ENCODE data around the gene CAMTA1.

The CAMTA1 gene

DNA sequence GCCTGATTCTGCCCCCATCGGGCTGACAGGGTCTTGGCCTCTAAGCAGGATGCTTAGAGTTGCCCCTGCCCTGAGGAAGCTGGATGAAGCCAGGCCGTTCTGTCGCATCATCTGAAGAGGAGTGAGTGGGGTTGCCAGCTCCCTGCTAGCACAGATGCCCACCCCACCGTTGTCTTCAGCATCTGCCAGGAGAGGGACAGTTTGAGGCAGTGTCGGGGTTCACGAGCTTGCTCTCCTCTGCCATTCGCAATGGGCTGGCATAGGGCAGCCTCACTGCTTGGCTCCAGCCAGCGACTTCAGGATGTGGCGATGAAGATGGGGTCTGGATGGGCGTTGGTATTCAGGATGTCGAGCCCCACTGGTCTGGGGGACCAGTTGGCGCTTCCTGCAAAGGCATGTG, 840.1 kb downstream of the CAMTA1 start:
- Histone ChIP-seq H3K4me3 (ENCODE audit: low read length) (no peak overlapping the region), H2AFZ (ENCODE audit: low read length) (no peak overlapping the region), H3K27ac (ENCODE audit: low read length) (no peak overlapping the region), H3K36me3 (replicated peaks; ENCODE audit: insufficient read depth, low read length) (no peaks in the 10 kb centered on the region), H3F3A (ENCODE audit: insufficient read depth, low read length) (no peaks in the 10 kb centered on the region), H3K79me2 (ENCODE audit: low read length) (no peaks in the 10 kb centered on the region), H3K9ac (ENCODE audit: low read length) (no peak overlapping the region), H3K4me2 (ENCODE audit: low read depth, low read length) (no peak overlapping the region), H3K9me3 (replicated peaks; ENCODE audit: insufficient read depth, low read length) (no peaks in the 10 kb centered on the region), H3K4me1 (ENCODE audit: low read length) (no peaks in the 10 kb centered on the region), H4K20me1 (ENCODE audit: insufficient read depth, low read length) (no peaks in the 10 kb centered on the region), H3K9me2 (replicated peaks; ENCODE audit: insufficient read depth, low read length) (no peaks in the 10 kb centered on the region), H3K27me3 (replicated peaks; ENCODE audit: insufficient read depth, low read length) (peaks cover 100% of the 10 kb centered on the region)
- TF ChIP-seq, protein P1, sequence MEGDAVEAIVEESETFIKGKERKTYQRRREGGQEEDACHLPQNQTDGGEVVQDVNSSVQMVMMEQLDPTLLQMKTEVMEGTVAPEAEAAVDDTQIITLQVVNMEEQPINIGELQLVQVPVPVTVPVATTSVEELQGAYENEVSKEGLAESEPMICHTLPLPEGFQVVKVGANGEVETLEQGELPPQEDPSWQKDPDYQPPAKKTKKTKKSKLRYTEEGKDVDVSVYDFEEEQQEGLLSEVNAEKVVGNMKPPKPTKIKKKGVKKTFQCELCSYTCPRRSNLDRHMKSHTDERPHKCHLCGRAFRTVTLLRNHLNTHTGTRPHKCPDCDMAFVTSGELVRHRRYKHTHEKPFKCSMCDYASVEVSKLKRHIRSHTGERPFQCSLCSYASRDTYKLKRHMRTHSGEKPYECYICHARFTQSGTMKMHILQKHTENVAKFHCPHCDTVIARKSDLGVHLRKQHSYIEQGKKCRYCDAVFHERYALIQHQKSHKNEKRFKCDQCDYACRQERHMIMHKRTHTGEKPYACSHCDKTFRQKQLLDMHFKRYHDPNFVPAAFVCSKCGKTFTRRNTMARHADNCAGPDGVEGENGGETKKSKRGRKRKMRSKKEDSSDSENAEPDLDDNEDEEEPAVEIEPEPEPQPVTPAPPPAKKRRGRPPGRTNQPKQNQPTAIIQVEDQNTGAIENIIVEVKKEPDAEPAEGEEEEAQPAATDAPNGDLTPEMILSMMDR (IDR thresholded peaks at IDR 0.05; ENCODE audit: low read length), result no peak
- TF ChIP-seq EZH2 (optimal IDR thresholded peaks at IDR 0.05; ENCODE audit: low read depth, low read length), result no peak
- no peak for TF ChIP-seq EZH2phosphoT487 (IDR thresholded peaks at IDR 0.05; ENCODE audit: low read length)
- DNase-seq, result no peak

DNA sequence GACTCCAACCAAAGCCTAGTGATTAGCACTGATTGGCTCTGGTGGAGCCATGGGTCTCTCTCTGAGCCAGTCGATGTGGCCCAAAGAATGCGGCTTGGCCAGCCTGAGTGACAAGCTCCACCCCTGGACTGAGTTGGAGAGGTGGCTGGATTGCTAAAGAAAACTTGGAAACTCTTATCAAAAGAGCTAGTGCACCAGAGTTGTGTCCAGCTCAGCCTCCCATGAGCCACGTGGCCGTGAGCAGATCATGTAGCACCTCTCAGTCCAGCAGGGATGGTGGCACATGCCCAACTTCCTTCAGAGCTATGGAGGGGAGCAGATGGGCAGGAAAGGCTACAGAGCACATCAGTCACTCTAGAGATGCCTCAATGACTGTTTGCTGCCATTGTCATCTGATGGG, 843.0 kb downstream of the CAMTA1 start:
- Histone ChIP-seq H3K4me3 (ENCODE audit: low read length) (no peak overlapping the region), H3K79me2 (ENCODE audit: low read length) (no peaks in the 10 kb centered on the region), H3K9me2 (replicated peaks; ENCODE audit: insufficient read depth, low read length) (no peaks in the 10 kb centered on the region), H3K27ac (ENCODE audit: low read length) (no peak overlapping the region), H3K36me3 (replicated peaks; ENCODE audit: insufficient read depth, low read length) (no peaks in the 10 kb centered on the region), H2AFZ (ENCODE audit: low read length) (no peak overlapping the region), H3K4me1 (ENCODE audit: low read length) (no peaks in the 10 kb centered on the region), H4K20me1 (ENCODE audit: insufficient read depth, low read length) (no peaks in the 10 kb centered on the region), H3K9me3 (replicated peaks; ENCODE audit: insufficient read depth, low read length) (no peaks in the 10 kb centered on the region), H3K9ac (ENCODE audit: low read length) (no peak overlapping the region), H3K27me3 (replicated peaks; ENCODE audit: insufficient read depth, low read length) (peaks cover 100% of the 10 kb centered on the region), H3K4me2 (ENCODE audit: low read depth, low read length) (no peak overlapping the region), H3F3A (ENCODE audit: insufficient read depth, low read length) (no peaks in the 10 kb centered on the region)
- DNase-seq, result no peak
- TF ChIP-seq EZH2phosphoT487 (IDR thresholded peaks at IDR 0.05; ENCODE audit: low read length) (no peak), EZH2 (optimal IDR thresholded peaks at IDR 0.05; ENCODE audit: low read depth, low read length) (no peak)
- TF ChIP-seq, protein P1 (IDR thresholded peaks at IDR 0.05; ENCODE audit: low read length), result no peak

DNA sequence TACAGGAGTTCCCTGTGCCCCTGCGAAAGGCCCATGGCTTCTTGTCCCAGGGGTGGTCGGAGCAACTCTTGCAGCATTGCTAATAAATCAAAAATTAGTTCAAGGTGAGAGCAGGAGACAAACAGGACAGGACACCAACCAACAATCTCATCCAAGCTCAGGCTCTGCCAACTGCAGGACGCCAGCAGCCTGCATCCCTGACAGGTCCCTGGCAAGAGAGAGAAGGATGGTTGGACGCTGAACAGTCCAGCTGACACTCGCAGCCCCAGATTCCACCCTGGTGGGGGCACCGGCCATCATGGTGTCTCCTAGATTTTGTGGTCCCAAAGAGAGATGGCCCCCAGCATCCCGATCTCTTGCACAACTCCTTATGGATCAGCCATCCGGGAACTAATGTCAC, 843.8 kb downstream of the CAMTA1 start:
- Histone ChIP-seq H3F3A (ENCODE audit: insufficient read depth, low read length) (no peaks in the 10 kb centered on the region), H3K27ac (ENCODE audit: low read length) (no peak overlapping the region), H3K4me1 (ENCODE audit: low read length) (no peaks in the 10 kb centered on the region), H3K4me3 (ENCODE audit: low read length) (no peak overlapping the region), H3K27me3 (replicated peaks; ENCODE audit: insufficient read depth, low read length) (peaks cover 100% of the 10 kb centered on the region), H3K9me2 (replicated peaks; ENCODE audit: insufficient read depth, low read length) (no peaks in the 10 kb centered on the region), H2AFZ (ENCODE audit: low read length) (no peak overlapping the region), H3K9me3 (replicated peaks; ENCODE audit: insufficient read depth, low read length) (no peaks in the 10 kb centered on the region), H3K79me2 (ENCODE audit: low read length) (no peaks in the 10 kb centered on the region), H4K20me1 (ENCODE audit: insufficient read depth, low read length) (no peaks in the 10 kb centered on the region), H3K4me2 (ENCODE audit: low read depth, low read length) (no peak overlapping the region), H3K9ac (ENCODE audit: low read length) (no peak overlapping the region), H3K36me3 (replicated peaks; ENCODE audit: insufficient read depth, low read length) (no peaks in the 10 kb centered on the region)
- DNase-seq, result no peak
- TF ChIP-seq, protein P1 (IDR thresholded peaks at IDR 0.05; ENCODE audit: low read length), result no peak
- TF ChIP-seq EZH2 (optimal IDR thresholded peaks at IDR 0.05; ENCODE audit: low read depth, low read length) (no peak), EZH2phosphoT487 (IDR thresholded peaks at IDR 0.05; ENCODE audit: low read length) (no peak)
